IMR-90 (cell line): ENCODE measurements around the gene SLC25A41. TPM values are rescaled to one million over a fixed set of nuclear protein-coding genes. Genes with fewer than 3 reads are reported as not detected.
A peak's percentile ranks its signal among the peaks of the same experiment; 100 is the strongest.

Source experiments
- ATAC-seq: fragments of 200-7000 bp; cut with Tn5 transposase; 2 replicates; pipeline ENCODE4 v1.9.1; 2020; ENCODE audit warnings: low read depth, mild to moderate bottlenecking, moderate library complexity
- BruUV-seq: library from RNA; stranded (reverse); fragments of 400-500 nt; replicated peaks from 2 replicates; lab custom pipeline; 2021; lab: Mats Ljungman, UMichigan
- CTCF ChIA-PET: fragments of 300-600 bp; formaldehyde crosslinking; extraction: SDS; loops from one replicate; lab custom pipeline; 2021; ENCODE audit warnings: antibody characterized with exemption; lab: Yijun Ruan, JAX
- POLR2A ChIA-PET: fragments of 300-600 bp; sonication (Branson Sonifier 250); formaldehyde crosslinking; loops from one replicate; lab custom pipeline; 2022; ENCODE audit warnings: antibody characterized with exemption; ENCODE audit not compliant: unreplicated experiment; lab: Charles Lee
- DNase-seq: peaks from one replicate; pipeline ENCODE4 v3.0.0; 2013
- H2AFZ ChIP-seq: replicated peaks from 2 replicates; pipeline ENCODE3; 2013; ENCODE audit warnings: low read length, mild to moderate bottlenecking; ENCODE audit not compliant: poor library complexity
- H2AK5ac ChIP-seq: 2 replicates; pipeline ENCODE4 v1.6.1; 2013; ENCODE audit warnings: low read depth, low read length, inconsistent platforms
- H2AK9ac ChIP-seq: replicated peaks from 2 replicates; pipeline ENCODE3; 2013; ENCODE audit warnings: mild to moderate bottlenecking, low read depth, low read length, moderate library complexity; ENCODE audit not compliant: poor library complexity
- H2BK120ac ChIP-seq: 2 replicates; pipeline ENCODE4 v1.6.1; 2013; ENCODE audit warnings: low read depth, low read length, inconsistent platforms
- H2BK15ac ChIP-seq: 3 replicates; pipeline ENCODE4 v1.6.1; 2013; ENCODE audit warnings: low read depth, low read length, inconsistent platforms
- H2BK20ac ChIP-seq: 2 replicates; pipeline ENCODE4 v1.6.1; 2013; ENCODE audit warnings: low read depth, mild to moderate bottlenecking, inconsistent platforms, low read length, moderate library complexity
- H2BK5ac ChIP-seq: 2 replicates; pipeline ENCODE4 v1.6.1; 2013; ENCODE audit warnings: mild to moderate bottlenecking, low read depth, low read length, inconsistent platforms; ENCODE audit not compliant: poor library complexity, severe bottlenecking
- H3K14ac ChIP-seq: replicated peaks from 2 replicates; pipeline ENCODE4 v1.6.1; 2013; ENCODE audit warnings: low read depth, low read length, inconsistent platforms
- H3K18ac ChIP-seq: 2 replicates; pipeline ENCODE4 v1.6.1; 2013; ENCODE audit warnings: low read depth, low read length, control low read depth
- H3K23ac ChIP-seq: 2 replicates; pipeline ENCODE4 v1.6.1; 2013; ENCODE audit warnings: low read depth, low read length, inconsistent platforms
- H3K27ac ChIP-seq: 2 replicates; pipeline ENCODE4 v1.5.1; 2013; ENCODE audit warnings: mild to moderate bottlenecking, control low read depth, low read length; ENCODE audit not compliant: insufficient read depth
- H3K27me3 ChIP-seq: 2 replicates; pipeline ENCODE4 v1.6.1; 2013; ENCODE audit warnings: low read length; ENCODE audit not compliant: control insufficient read depth, insufficient read depth
- H3K36me3 ChIP-seq: 2 replicates; pipeline ENCODE4 v1.6.1; 2013; ENCODE audit warnings: low read length, mixed read lengths; ENCODE audit not compliant: control insufficient read depth, insufficient read depth
- H3K4ac ChIP-seq: 2 replicates; pipeline ENCODE4 v1.6.1; 2013; ENCODE audit warnings: low read depth, low read length, inconsistent platforms
- H3K4me1 ChIP-seq: 2 replicates; pipeline ENCODE4 v1.6.1; 2013; ENCODE audit warnings: low read length, mixed read lengths; ENCODE audit not compliant: control insufficient read depth, insufficient read depth
- H3K4me2 ChIP-seq: 2 replicates; pipeline ENCODE4 v1.6.1; 2013; ENCODE audit warnings: low read depth, mild to moderate bottlenecking, control low read depth, low read length, moderate library complexity
- H3K4me3 ChIP-seq: 2 replicates; pipeline ENCODE4 v1.5.1; 2013; ENCODE audit warnings: low read depth, mild to moderate bottlenecking, control low read depth, low read length, moderate library complexity; ENCODE audit not compliant: insufficient read depth
- H3K56ac ChIP-seq: 2 replicates; pipeline ENCODE4 v1.6.1; 2013; ENCODE audit warnings: low read length, inconsistent platforms; ENCODE audit not compliant: insufficient read depth; ENCODE audit errors: extremely low read depth
- H3K79me1 ChIP-seq, 2 experiments: 2 replicates each; pipeline ENCODE4 v1.6.1; 2013; ENCODE audit warnings: low read length in 2 of 2, inconsistent platforms in 1 of 2, low read depth in 1 of 2
- H3K9ac ChIP-seq: 2 replicates; pipeline ENCODE4 v1.6.1; 2013; ENCODE audit warnings: low read depth, low read length, control low read depth
- H3K9me1 ChIP-seq: 2 replicates; pipeline ENCODE4 v1.6.1; 2013; ENCODE audit warnings: low read length, inconsistent platforms; ENCODE audit not compliant: insufficient read depth
- H3K9me3 ChIP-seq: 2 replicates; pipeline ENCODE4 v1.6.1; 2013; ENCODE audit warnings: low read length; ENCODE audit not compliant: control insufficient read depth, insufficient read depth
- H4K20me1 ChIP-seq: 2 replicates; pipeline ENCODE4 v1.6.1; 2013; ENCODE audit warnings: low read length, inconsistent platforms; ENCODE audit not compliant: insufficient read depth
- H4K5ac ChIP-seq: 2 replicates; pipeline ENCODE4 v1.6.1; 2013; ENCODE audit warnings: mild to moderate bottlenecking, low read depth, low read length, control low read depth
- H4K8ac ChIP-seq, 2 experiments: 2 replicates each; pipeline ENCODE4 v1.6.1; 2013; ENCODE audit warnings: low read depth in 2 of 2, low read length in 2 of 2, control low read depth in 1 of 2, inconsistent platforms in 1 of 2
- H4K91ac ChIP-seq: 2 replicates; pipeline ENCODE4 v1.6.1; 2013; ENCODE audit warnings: low read depth, low read length, inconsistent platforms; ENCODE audit not compliant: insufficient read depth
- CTCF ChIP-seq: conservative IDR thresholded peaks from 2 replicates; pipeline ENCODE4 v1.5.1; 2012; ENCODE audit warnings: mild to moderate bottlenecking, low read depth, low read length, improper control_type of control experiment
- ELK1 ChIP-seq: fragments of 150-350 bp; IDR thresholded peaks from 2 replicates; pipeline ENCODE4 v1.6.1; 2016; ENCODE audit warnings: low read depth, mild to moderate bottlenecking, low read length, moderate library complexity, borderline replicate concordance
- FOS ChIP-seq: fragments of 150-350 bp; IDR thresholded peaks from 2 replicates; pipeline ENCODE4 v1.6.1; 2016; ENCODE audit warnings: low read depth, low read length
- RAD21 ChIP-seq: IDR thresholded peaks from 2 replicates; pipeline ENCODE4 v1.6.1; 2012; ENCODE audit warnings: low read length, improper control_type of control experiment
- RCOR1 ChIP-seq: IDR thresholded peaks from 2 replicates; pipeline ENCODE4 v1.6.1; 2012; ENCODE audit warnings: mild to moderate bottlenecking, low read length, improper control_type of control experiment; ENCODE audit not compliant: insufficient replicate concordance
- RFX5 ChIP-seq: IDR thresholded peaks from 2 replicates; pipeline ENCODE4 v1.8.0; 2012; ENCODE audit warnings: low read depth, mild to moderate bottlenecking, low read length, moderate library complexity
- SMC3 ChIP-seq: fragments of 150-350 bp; IDR thresholded peaks from 2 replicates; pipeline ENCODE4 v1.6.1; 2016; ENCODE audit warnings: low read depth, mild to moderate bottlenecking, antibody characterized with exemption, low read length, moderate library complexity
- USF2 ChIP-seq: fragments of 150-350 bp; IDR thresholded peaks from 2 replicates; pipeline ENCODE4 v1.6.1; 2017; ENCODE audit warnings: mild to moderate bottlenecking, antibody characterized with exemption, low read length, low read depth
- WGBS, 2 experiments: methylation state at CpG; one replicate each; pipeline versions ENCODE4 v1.1.5 to v1.1.7; 2013; ENCODE audit warnings: missing lambda C conversion rate in 2 of 2; ENCODE audit not compliant: insufficient read length in 1 of 2; ENCODE audit errors: extremely low coverage in 2 of 2; 5-methylcytosine and 5-hydroxymethylcytosine counted together
- dilution Hi-C: fragments of 300-500 bp; cut with HindIII; formaldehyde crosslinking; loops from one replicate; pipeline ENCODE4 v1.14.3; 2018; ENCODE audit warnings: low sequenced_read_pairs; ENCODE audit not compliant: unreplicated experiment
- in situ Hi-C: fragments of 300-500 bp; cut with MboI; formaldehyde crosslinking; loops from 3 replicates; pipeline ENCODE4 v1.14.3; 2019; ENCODE audit warnings: low sequenced_read_pairs, inconsistent platforms, mixed read lengths
- intact Hi-C: fragments of 100-400 bp; cut with micrococcal nuclease; formaldehyde crosslinking; loops from 2 replicates; pipeline ENCODE4 v1.10.0; 2022
- polyA plus RNA-seq, 3 experiments: library from polyadenylated mRNA; depleted of rRNA; stranded (reverse); fragments of >200 nt; gene quantifications; 2 replicates each; pipeline ENCODE4 v1.2.3, GENCODE V29; 2012; ENCODE audit warnings: low replicate concordance in 1 of 3
- total RNA-seq: library from RNA; depleted of rRNA; stranded (reverse); fragments of >200 nt; gene quantifications from 2 replicates; pipeline ENCODE4 v1.2.3, GENCODE V29; 2012

The SLC25A41 gene
- total and polyA plus RNA-seq, 2 of the 4 experiments (the other 2 are of a cell fraction), result not detected

GRCh38 chr19:6481541-6482342 is 48.2 kb upstream of the SLC25A41 start, which contains the start of gene DENND1C:
TSS of gene DENND1C (minus strand) at chr19:6481787. CDS start at chr19:6481695, 92 bp downstream.
- no peak within 1 kb of the TSS for H3K4ac ChIP-seq
- H3K79me1 ChIP-seq, result no peaks in the 10 kb centered on the region
- no peak within 1 kb of the TSS for H4K8ac ChIP-seq
- no peaks in the 10 kb centered on the region for H3K4me1 ChIP-seq
- TF ChIP-seq USF2 (no peak), FOS (no peak), RCOR1 (no peak), RFX5 (no peak), RAD21 (peak; percentile 24; the same call in 1 of the 2 replicates), ELK1 (no peak), CTCF (peak; percentile 37), SMC3 (peak; percentile 23; the same call in 1 of the 2 replicates)
- no TSS peak for BruUV-seq
- no peak within 1 kb of the TSS for H4K91ac ChIP-seq
- DNase-seq, result no peak
- no peaks in the 10 kb centered on the region for H3K9me1 ChIP-seq
- H3K36me3 ChIP-seq, result no peaks in the 10 kb centered on the region
- ChIA-PET CTCF (no interaction called here), POLR2A (no interaction called here)
- no peak within 1 kb of the TSS for H3K14ac ChIP-seq
- H2AK9ac ChIP-seq, result no peak within 1 kb of the TSS
- no peak within 1 kb of the TSS for H2AFZ ChIP-seq
- WGBS, 2 experiments, result 61% methylated on average over 9 of the region's 24 CpGs; no CpG with 5 or more reads in 1 of the 2 experiments
- H2BK20ac ChIP-seq, result no peak within 1 kb of the TSS
- no peaks in the 10 kb centered on the region for H3K9me3 ChIP-seq
- no peak within 1 kb of the TSS for H3K56ac ChIP-seq
- no peak within 1 kb of the TSS for H2BK120ac ChIP-seq
- H3K23ac ChIP-seq, result no peak within 1 kb of the TSS
- no peak within 1 kb of the TSS for H3K4me3 ChIP-seq
- dilution Hi-C loops (no loop called here), in situ Hi-C loops (no loop called here), intact Hi-C loops (no loop called here)
- peak; percentile 37; the same call in 1 of the 2 replicates for ATAC-seq
- no peak within 1 kb of the TSS for H3K18ac ChIP-seq
- H2AK5ac ChIP-seq, result no peak within 1 kb of the TSS
- H2BK15ac ChIP-seq, result no peak within 1 kb of the TSS
- H4K20me1 ChIP-seq, result no peaks in the 10 kb centered on the region
- H4K5ac ChIP-seq, result no peak within 1 kb of the TSS
- peaks cover 1% of the 10 kb centered on the region; the same call in 1 of the 2 replicates for H3K27me3 ChIP-seq
- H3K27ac ChIP-seq, result no peak within 1 kb of the TSS
- no peak within 1 kb of the TSS for H2BK5ac ChIP-seq
- no peak within 1 kb of the TSS for H3K9ac ChIP-seq
- H3K4me2 ChIP-seq, result no peak within 1 kb of the TSS
